ENCODE results near the gene HP1BP3. TPM values are rescaled to one million over a fixed set of nuclear protein-coding genes. Genes with fewer than 3 reads are reported as not detected.

HP1BP3 gene
- total and polyA plus RNA-seq, 4 donors: 34.8 to 115 (median 72.7) TPM

GRCh38 chr1:20704390-20705202, 82.5 kb downstream of the HP1BP3 start:
- WGBS: 95% methylated on average over 41 of the region's 41 CpGs
- DNase-seq (ENCODE audit: low spot score): no peak

DNA sequence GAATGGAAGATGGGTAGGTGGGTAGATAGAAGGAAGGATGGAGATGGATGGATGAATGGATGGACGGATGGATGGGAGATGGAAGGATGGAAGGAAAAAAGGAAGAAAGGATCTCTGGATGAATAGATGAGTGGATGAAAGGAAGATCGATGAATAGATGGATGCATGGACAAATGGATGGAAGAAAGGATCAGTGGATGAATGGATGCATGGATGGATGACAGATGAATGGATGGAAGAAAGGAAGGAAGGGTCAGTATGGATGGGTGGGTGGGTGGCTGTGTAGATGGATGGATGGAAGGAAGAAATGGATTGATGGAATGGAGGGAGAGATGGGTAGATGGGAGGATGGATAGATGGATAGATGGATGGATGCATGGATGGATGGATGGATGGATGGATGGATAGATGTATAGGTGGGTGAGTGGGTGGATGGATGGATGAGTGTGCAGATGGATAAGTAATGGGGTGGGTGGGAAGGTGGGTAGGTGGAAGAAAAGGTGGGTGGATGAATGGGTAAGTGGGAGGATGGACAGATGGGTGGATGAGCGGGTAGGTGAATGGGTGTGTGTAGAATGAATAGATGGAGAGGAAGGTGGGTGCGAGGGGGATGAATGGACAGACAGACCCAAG, 83.9 kb downstream of the HP1BP3 start:
- WGBS: 85% methylated on average over 4 of the region's 4 CpGs
- TF ChIP-seq TAF1 (conservative IDR thresholded peaks at IDR 0.05) (no peak), EGR1 (IDR thresholded peaks at IDR 0.05; ENCODE audit: low read depth in 2 of 2) (no peak), YY1 (IDR thresholded peaks at IDR 0.05) (no peak), GABPA (IDR thresholded peaks at IDR 0.05 in 1 of 2, conservative IDR thresholded peaks at IDR 0.05 in 1 of 2) (no peak), NR2F2 (IDR thresholded peaks at IDR 0.05) (no peak), FOXA2 (IDR thresholded peaks at IDR 0.05) (no peak), HNF4A (conservative IDR thresholded peaks at IDR 0.05) (no peak), JUND (IDR thresholded peaks at IDR 0.05) (no peak), ZBTB33 (IDR thresholded peaks at IDR 0.05) (no peak), FOXA1 (IDR thresholded peaks at IDR 0.05) (no peak), HNF4G (IDR thresholded peaks at IDR 0.05) (no peak), RAD21 (IDR thresholded peaks at IDR 0.05) (no peak)
- TF ChIP-seq, protein P1, sequence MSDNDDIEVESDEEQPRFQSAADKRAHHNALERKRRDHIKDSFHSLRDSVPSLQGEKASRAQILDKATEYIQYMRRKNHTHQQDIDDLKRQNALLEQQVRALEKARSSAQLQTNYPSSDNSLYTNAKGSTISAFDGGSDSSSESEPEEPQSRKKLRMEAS (IDR thresholded peaks at IDR 0.05): no peak
- TF ChIP-seq, protein P2, sequence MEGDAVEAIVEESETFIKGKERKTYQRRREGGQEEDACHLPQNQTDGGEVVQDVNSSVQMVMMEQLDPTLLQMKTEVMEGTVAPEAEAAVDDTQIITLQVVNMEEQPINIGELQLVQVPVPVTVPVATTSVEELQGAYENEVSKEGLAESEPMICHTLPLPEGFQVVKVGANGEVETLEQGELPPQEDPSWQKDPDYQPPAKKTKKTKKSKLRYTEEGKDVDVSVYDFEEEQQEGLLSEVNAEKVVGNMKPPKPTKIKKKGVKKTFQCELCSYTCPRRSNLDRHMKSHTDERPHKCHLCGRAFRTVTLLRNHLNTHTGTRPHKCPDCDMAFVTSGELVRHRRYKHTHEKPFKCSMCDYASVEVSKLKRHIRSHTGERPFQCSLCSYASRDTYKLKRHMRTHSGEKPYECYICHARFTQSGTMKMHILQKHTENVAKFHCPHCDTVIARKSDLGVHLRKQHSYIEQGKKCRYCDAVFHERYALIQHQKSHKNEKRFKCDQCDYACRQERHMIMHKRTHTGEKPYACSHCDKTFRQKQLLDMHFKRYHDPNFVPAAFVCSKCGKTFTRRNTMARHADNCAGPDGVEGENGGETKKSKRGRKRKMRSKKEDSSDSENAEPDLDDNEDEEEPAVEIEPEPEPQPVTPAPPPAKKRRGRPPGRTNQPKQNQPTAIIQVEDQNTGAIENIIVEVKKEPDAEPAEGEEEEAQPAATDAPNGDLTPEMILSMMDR (IDR thresholded peaks at IDR 0.05; ENCODE audit: low read depth, low read length, missing input control): no peak
- no peaks in the 10 kb centered on the region for H3K4me1 ChIP-seq (ENCODE audit: control insufficient read depth in 4 of 4, insufficient read depth in 4 of 4, low read length in 3 of 4)

More at GRCh38 chr1:20704390-20705202, 82.5 kb downstream of the HP1BP3 start:
- Histone ChIP-seq H3K27me3 (ENCODE audit: control insufficient read depth in 4 of 4, insufficient read depth in 4 of 4, low read length in 3 of 4) (no peaks in the 10 kb centered on the region), H3K4me3 (ENCODE audit: low read depth in 1 of 3, low read length in 3 of 3) (no peak overlapping the region), H3K9me3 (ENCODE audit: control insufficient read depth in 4 of 4, low read length in 3 of 4) (no peaks in the 10 kb centered on the region), H3K27ac (ENCODE audit: low read depth in 1 of 2, low read length in 2 of 2) (no peak overlapping the region), H3K4me1 (ENCODE audit: control insufficient read depth in 4 of 4, insufficient read depth in 4 of 4, low read length in 3 of 4) (no peaks in the 10 kb centered on the region), H3K9ac (ENCODE audit: low read depth in 1 of 2, low read length in 2 of 2) (no peak overlapping the region), H3K36me3 (ENCODE audit: control insufficient read depth in 4 of 4, insufficient read depth in 3 of 4, low read depth in 1 of 4, low read length in 3 of 4) (no peaks in the 10 kb centered on the region)
- TF ChIP-seq SP1 (IDR thresholded peaks at IDR 0.05) (no peak), HNF4A (conservative IDR thresholded peaks at IDR 0.05) (no peak), REST (IDR thresholded peaks at IDR 0.05) (no peak), RAD21 (IDR thresholded peaks at IDR 0.05) (no peak)

More for the DNA sequence above, 83.9 kb downstream of the HP1BP3 start:
- Histone ChIP-seq H3K4me3 (ENCODE audit: low read depth in 1 of 3, low read length in 3 of 3) (no peak overlapping the region), H3K36me3 (ENCODE audit: control insufficient read depth in 4 of 4, insufficient read depth in 3 of 4, low read depth in 1 of 4, low read length in 3 of 4) (no peaks in the 10 kb centered on the region), H3K9me3 (ENCODE audit: control insufficient read depth in 4 of 4, low read length in 3 of 4) (no peaks in the 10 kb centered on the region), H3K27ac (ENCODE audit: low read depth in 1 of 2, low read length in 2 of 2) (no peak overlapping the region), H3K27me3 (ENCODE audit: control insufficient read depth in 4 of 4, insufficient read depth in 4 of 4, low read length in 3 of 4) (no peaks in the 10 kb centered on the region), H3K9ac (ENCODE audit: low read depth in 1 of 2, low read length in 2 of 2) (no peak overlapping the region)
- no peak for DNase-seq (ENCODE audit: low spot score)
